CD4-positive, alpha-beta T cell treated with Interleukin-15 for 1 hour (primary cell): ENCODE results near the gene LRRC37A3.
A peak's percentile ranks its signal among the peaks of the same experiment; 100 is the strongest.
"Not testable (repeated sequence)": the region's sequence is repeated elsewhere in the genome, so short reads cannot be mapped to it uniquely, and the experiment has no call there.

Experiments used
- DNase-seq: peaks from one replicate; pipeline ENCODE4 v3.0.0-alpha.2; 2020

Gene LRRC37A3

GRCh38 chr17:64925244-64925643 is 6.0 kb upstream of the LRRC37A3 start:
- DNase-seq = not testable (repeated sequence)

- peak; percentile 31 for DNase-seq
Observed at GRCh38 chr17:64923051-64923568, 3.8 kb upstream of the LRRC37A3 start.

GRCh38 chr17:64920419-64921172 is 1.3 kb upstream of the LRRC37A3 start:
- DNase-seq = no peak

GRCh38 chr17:64920026-64920418 is 744 bp upstream of the LRRC37A3 start:
- DNase-seq = no peak

GRCh38 chr17:64918842-64919288 is 413 bp downstream of the LRRC37A3 start:
- DNase-seq = peak; percentile 72

GRCh38 chr17:64917540-64917939 is 1.7 kb downstream of the LRRC37A3 start:
- DNase-seq = not testable (repeated sequence)

- not testable (repeated sequence) for DNase-seq
Observed at GRCh38 chr17:64915244-64915643, 4.0 kb downstream of the LRRC37A3 start.

GRCh38 chr17:64910191-64910514 is 9.1 kb downstream of the LRRC37A3 start:
- DNase-seq = not testable (repeated sequence)

GRCh38 chr17:64909511-64910190 is 9.6 kb downstream of the LRRC37A3 start:
- DNase-seq = not testable (repeated sequence)

- DNase-seq = not testable (repeated sequence)
Observed at GRCh38 chr17:64904069-64904468, 15.2 kb downstream of the LRRC37A3 start.

- not testable (repeated sequence) for DNase-seq
Observed at GRCh38 chr17:64897136-64897535, 22.1 kb downstream of the LRRC37A3 start.

GRCh38 chr17:64874210-64874609 is 45.1 kb downstream of the LRRC37A3 start:
- DNase-seq = not testable (repeated sequence)

GRCh38 chr17:64847504-64848466 is 71.5 kb downstream of the LRRC37A3 start:
- peak; percentile 58 for DNase-seq

- not testable (repeated sequence) for DNase-seq
Observed at GRCh38 chr17:64846892-64847291, 72.4 kb downstream of the LRRC37A3 start.

GRCh38 chr17:64843918-64844317 is 75.4 kb downstream of the LRRC37A3 start:
- DNase-seq = not testable (repeated sequence)

GRCh38 chr17:64842900-64843299 is 76.4 kb downstream of the LRRC37A3 start:
- DNase-seq = not testable (repeated sequence)

GRCh38 chr17:64840960-64841359 is 78.3 kb downstream of the LRRC37A3 start:
- peak; percentile 31 for DNase-seq

GRCh38 chr17:64838513-64838912 is 80.8 kb downstream of the LRRC37A3 start:
- DNase-seq = not testable (repeated sequence)

GRCh38 chr17:64837018-64837761 is 82.1 kb downstream of the LRRC37A3 start:
- peak; percentile 87 for DNase-seq

- not testable (repeated sequence) for DNase-seq
Observed at GRCh38 chr17:64836623-64837017, 82.7 kb downstream of the LRRC37A3 start.

GRCh38 chr17:64834060-64834459 is 85.2 kb downstream of the LRRC37A3 start:
- DNase-seq = not testable (repeated sequence)

- not testable (repeated sequence) for DNase-seq
Observed at GRCh38 chr17:64830631-64831040, 88.6 kb downstream of the LRRC37A3 start.
